ENCODE data around the gene PTPRN2.

PTPRN2 gene

DNA sequence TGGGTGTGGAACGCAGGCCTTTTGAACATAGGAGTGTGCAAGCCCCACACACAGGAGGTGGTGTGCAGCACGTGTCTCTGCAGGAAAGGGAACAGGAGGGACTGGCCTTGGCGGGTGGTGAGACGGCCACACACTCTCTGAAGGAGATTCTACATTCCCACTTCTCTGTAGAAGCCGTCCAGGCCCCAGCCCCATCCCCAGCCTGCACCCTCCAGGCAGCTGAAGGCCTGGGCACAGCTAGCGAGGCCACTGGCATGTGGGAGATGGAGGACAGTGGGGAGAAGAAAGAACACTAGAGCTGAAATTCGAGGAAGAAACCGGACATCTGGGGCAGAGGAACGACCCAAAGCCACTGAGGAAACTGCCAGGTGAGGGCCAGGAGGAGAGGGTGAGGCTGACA lies 743.5 kb downstream of the PTPRN2 start:
- TF ChIP-seq, protein P1, sequence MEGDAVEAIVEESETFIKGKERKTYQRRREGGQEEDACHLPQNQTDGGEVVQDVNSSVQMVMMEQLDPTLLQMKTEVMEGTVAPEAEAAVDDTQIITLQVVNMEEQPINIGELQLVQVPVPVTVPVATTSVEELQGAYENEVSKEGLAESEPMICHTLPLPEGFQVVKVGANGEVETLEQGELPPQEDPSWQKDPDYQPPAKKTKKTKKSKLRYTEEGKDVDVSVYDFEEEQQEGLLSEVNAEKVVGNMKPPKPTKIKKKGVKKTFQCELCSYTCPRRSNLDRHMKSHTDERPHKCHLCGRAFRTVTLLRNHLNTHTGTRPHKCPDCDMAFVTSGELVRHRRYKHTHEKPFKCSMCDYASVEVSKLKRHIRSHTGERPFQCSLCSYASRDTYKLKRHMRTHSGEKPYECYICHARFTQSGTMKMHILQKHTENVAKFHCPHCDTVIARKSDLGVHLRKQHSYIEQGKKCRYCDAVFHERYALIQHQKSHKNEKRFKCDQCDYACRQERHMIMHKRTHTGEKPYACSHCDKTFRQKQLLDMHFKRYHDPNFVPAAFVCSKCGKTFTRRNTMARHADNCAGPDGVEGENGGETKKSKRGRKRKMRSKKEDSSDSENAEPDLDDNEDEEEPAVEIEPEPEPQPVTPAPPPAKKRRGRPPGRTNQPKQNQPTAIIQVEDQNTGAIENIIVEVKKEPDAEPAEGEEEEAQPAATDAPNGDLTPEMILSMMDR (IDR thresholded peaks at IDR 0.05; ENCODE audit: insufficient read depth, missing control alignments): no peak
- FAIRE-seq: no peak
- DNase-seq (ENCODE audit: insufficient read length, low spot score): no peak

DNA sequence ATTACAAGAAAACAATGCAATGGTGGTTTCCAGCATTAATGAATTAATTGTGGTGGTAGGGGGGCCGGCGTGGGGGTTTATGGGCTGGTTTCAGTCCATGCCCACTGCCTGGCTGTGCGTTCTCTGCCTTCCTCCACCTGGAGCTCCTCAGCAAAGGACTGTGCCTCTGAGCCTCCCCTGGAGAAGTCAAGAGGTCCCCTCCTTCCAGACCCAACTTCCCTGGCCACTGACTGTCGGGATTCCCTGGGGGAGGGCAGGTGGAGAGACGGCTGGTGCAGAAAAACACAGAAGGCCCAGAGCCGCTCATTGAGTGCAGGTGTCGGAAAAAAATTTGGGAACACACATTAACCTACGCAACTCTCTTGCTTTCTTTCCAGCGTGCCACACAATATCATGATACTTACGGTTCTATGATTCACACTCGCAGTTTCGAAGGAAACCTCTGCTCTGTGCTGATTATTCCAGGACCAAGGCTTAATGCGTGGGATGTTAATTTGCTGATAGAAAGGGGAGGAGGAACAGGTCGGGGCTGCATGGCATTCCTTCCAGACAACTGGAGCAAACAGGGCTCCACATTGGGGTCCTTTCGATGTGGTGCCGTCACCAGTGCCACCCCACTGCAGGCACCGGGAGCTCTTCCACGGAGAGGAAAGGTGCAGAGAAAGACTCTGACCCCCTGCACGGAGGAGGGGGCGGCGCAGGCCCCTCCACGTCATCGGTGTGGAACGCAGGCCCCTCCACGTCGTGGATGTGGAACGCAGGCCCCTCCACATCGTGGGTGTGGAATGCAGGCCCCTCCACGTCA lies 744.1 kb downstream of the PTPRN2 start:
- TF ChIP-seq, protein P1 (IDR thresholded peaks at IDR 0.05; ENCODE audit: insufficient read depth, missing control alignments): no peak
- DNase-seq (ENCODE audit: insufficient read length, low spot score) (no peak), FAIRE-seq (no peak)

DNA sequence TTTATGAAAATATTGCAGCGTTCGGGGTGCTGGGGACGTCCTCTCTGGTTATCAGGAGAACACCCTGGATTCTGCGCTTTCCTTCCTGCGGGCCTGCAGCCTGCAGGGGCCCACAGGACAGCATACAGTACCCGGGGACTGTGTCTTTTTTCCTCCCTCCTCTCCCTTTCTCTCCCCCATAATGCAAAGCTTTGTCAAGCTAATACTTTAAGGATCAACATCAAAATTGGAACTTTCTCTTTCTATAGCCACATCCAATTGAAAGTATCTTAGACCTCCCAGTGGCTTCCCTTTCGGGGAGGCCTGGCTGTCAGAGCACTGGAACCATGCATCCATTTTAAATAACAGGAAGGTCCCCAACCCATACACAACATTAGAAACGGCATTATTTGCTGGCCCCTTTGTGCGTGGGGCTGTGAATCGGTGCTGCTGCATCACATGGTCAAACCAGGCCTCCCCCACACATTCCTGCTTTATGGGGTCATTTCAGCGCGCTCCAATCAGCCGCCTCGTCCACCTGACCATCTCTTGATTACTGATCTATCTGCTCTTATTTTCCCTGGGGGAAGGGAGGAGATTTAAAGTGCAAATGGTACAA lies 745.8 kb downstream of the PTPRN2 start:
- DNase-seq (ENCODE audit: insufficient read length, low spot score): no peak
- TF ChIP-seq, protein P1 (IDR thresholded peaks at IDR 0.05; ENCODE audit: insufficient read depth, missing control alignments): no peak
- no peak for FAIRE-seq

DNA sequence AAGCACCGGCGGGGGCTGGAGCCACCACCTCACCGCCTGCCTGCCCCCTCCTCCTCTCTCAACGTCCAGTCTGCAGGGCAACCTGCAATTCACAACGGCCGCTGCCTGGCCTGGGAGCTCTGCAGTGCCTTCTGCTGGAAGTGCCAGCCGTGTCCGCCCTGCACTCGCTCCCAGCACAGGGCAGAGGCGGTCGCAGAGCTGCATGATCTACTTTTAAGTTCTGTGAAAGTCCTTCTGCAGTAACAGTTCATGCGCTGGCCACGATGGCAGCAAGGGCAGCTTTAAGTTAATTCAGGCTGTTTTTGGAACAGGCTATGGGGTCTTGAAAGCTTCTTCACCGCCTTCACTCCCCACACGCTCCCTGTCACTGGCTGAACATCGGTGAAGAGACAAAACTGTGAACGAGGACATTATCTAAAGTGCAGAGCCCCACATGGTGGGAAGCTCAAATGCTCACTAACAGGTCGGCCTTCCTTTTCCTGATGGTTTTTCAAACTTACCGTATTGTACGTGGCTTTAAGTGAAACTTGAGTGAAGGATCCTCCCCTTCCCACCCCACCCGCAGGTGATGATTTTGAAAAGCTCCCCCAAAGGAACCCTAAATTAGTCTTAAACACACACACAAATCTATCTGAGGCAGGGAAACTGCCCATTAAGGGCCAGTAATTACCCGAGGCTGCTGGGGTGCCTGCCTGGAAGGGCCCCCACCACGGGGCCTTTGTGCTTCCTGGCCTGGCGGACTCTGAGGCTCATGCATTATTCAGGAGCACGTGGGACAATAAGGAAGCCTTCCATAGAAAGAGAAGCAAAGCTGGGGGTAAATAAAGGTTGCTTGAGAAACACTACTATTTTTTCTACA lies 746.5 kb downstream of the PTPRN2 start:
- FAIRE-seq: no peak
- no peak for DNase-seq (ENCODE audit: insufficient read length, low spot score)
- TF ChIP-seq, protein P1 (IDR thresholded peaks at IDR 0.05; ENCODE audit: insufficient read depth, missing control alignments): no peak

DNA sequence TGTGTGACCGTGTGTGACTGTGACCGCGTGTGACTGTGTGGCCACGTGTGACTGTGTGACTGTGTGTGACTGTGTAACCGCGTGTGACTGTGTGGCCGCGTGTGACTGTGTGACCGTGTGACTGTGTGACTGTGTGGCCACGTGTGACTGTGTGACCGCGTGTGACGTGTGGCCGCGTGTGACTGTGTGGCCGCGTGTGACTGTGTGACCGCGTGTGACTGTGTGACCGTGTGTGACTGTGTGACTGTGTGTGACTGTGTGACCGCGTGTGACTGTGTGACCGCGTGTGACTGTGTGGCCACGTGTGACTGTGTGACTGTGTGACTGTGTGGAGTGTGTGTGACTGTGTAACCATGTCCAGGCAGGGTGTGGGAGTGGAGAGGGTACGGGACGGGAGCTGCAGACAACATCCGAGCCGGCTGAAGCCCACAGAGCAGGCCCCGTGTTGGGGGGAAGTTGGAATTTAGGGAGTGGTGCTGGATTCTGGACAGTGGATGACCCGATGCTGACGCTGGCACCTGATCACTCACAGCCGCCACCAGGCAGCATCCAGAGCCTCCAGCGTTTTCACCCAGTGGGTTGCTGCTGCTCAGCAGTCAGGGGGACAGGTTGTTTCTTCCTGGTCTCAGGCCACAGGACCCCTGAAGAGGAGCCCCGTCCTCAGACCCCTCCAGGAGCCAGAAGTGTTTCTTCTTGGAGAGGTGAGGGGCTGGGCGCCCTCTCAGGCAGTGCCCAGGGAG lies 747.3 kb downstream of the PTPRN2 start:
- no peak for DNase-seq (ENCODE audit: insufficient read length, low spot score)
- FAIRE-seq: no peak
- TF ChIP-seq, protein P1 (IDR thresholded peaks at IDR 0.05; ENCODE audit: insufficient read depth, missing control alignments): no peak

DNA sequence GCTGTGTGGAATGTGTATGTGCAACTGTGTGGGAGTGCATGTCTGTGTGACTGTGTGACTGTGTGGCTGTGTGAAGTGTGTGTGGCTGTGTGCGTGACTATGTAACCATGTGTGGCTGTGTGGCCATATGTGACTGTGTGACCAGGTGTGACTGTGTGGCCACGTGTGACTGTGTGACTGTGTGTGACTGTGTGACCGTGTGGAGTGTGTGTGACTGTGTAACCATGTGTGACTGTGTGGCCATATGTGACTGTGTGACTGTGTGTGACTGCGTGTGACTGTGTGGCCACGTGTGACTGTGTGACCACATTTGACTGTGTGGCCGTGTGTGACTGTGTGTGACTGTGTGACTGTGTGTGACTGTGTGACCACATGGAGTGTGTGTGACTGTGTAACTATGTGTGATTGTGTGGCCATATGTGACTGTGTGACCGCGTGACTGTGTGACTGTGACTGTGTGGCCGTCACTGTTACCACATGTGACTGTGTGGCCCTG lies 747.9 kb downstream of the PTPRN2 start:
- no peak for FAIRE-seq
- DNase-seq (ENCODE audit: insufficient read length, low spot score): no peak
- TF ChIP-seq, protein P1 (IDR thresholded peaks at IDR 0.05; ENCODE audit: insufficient read depth, missing control alignments): no peak
